Tibial artery (tissue), 4 donors: ENCODE results near the gene IL6.

Experiments
- DNase-seq, 2 donors: peaks; one replicate each; pipeline ENCODE4 v3.0.0-alpha.2; 2019
- H3K27ac ChIP-seq, 2 donors: fragments of 200-600 bp; sonication (generic) in 1 of 2; 1 replicate in 1 of 2; 2 replicates in 1 of 2; pipeline ENCODE4 v1.5.1; 2018 to 2019; ENCODE audit warnings: mild to moderate bottlenecking in 1 of 2
- H3K27me3 ChIP-seq, 2 donors: fragments of 200-600 bp; sonication (generic) in 1 of 2; one replicate each; pipeline versions ENCODE4 v1.5.1 to v1.6.0; 2016 to 2019
- H3K36me3 ChIP-seq, 3 donors: fragments of 200-600 bp; sonication (generic) in 2 of 3; one replicate each; pipeline ENCODE4 v1.5.1; 2016 to 2019; ENCODE audit warnings: mild to moderate bottlenecking in 2 of 3
- H3K4me1 ChIP-seq, 4 donors: fragments of 200-600 bp; sonication (generic) in 2 of 4; 1 replicate in 3 of 4; 2 replicates in 1 of 4; pipeline ENCODE4 v1.5.1; 2016 to 2019
- H3K4me3 ChIP-seq, 2 donors: fragments of 200-600 bp; sonication (generic) in 1 of 2; 1 replicate in 1 of 2; 2 replicates in 1 of 2; pipeline ENCODE4 v1.5.1; 2018 to 2019; ENCODE audit warnings: mild to moderate bottlenecking in 2 of 2
- H3K9me3 ChIP-seq, 3 donors: fragments of 200-600 bp; sonication (generic) in 1 of 3; one replicate each; pipeline ENCODE4 v1.5.1; 2016 to 2019
- CTCF ChIP-seq, 2 experiments: fragments of 200-600 bp in 1 of 2; fragments of 450-650 bp in 1 of 2; IDR thresholded peaks; one replicate each; pipeline ENCODE4 v1.5.1; 2017 to 2019; ENCODE audit warnings: antibody characterized with exemption in 2 of 2, mild to moderate bottlenecking in 1 of 2, moderate library complexity in 1 of 2
- intact Hi-C: fragments of 100-400 bp; cut with DNase I; formaldehyde crosslinking; loops from one replicate; pipeline ENCODE4 v1.15.0; 2023; ENCODE audit warnings: low total_unique reads

The IL6 gene

GRCh38 chr7:22781230-22781711 is 54.3 kb downstream of the IL6 start:
- no peak for DNase-seq
- no peak for TF ChIP-seq CTCF (IDR thresholded peaks at IDR 0.05)
- H3K27ac ChIP-seq: no peak overlapping the region
- H3K27me3 ChIP-seq: no peaks in the 10 kb centered on the region
- H3K4me3 ChIP-seq: no peak overlapping the region
- no peaks in the 10 kb centered on the region for H3K36me3 ChIP-seq
- intact Hi-C loops: no loop called here
- H3K4me1 ChIP-seq: no peaks in the 10 kb centered on the region
- no peaks in the 10 kb centered on the region for H3K9me3 ChIP-seq
